MG63 (cell line): ENCODE measurements around the gene APOBEC4. TPM values are rescaled to one million over a fixed set of nuclear protein-coding genes. Genes with fewer than 3 reads are reported as not detected.
"Not testable (repeated sequence)": the region's sequence is repeated elsewhere in the genome, so short reads cannot be mapped to it uniquely, and the experiment has no call there.

Experiments used
- DNase-seq: peaks from one replicate; pipeline ENCODE4 v3.0.0-alpha.2; 2020
- H3K27me3 ChIP-seq: fragments of 250-450 bp; sonication (Bioruptor Pico); 2 replicates; pipeline ENCODE4 v1.5.1; 2020; ENCODE audit warnings: mild to moderate bottlenecking, moderate library complexity
- H3K36me3 ChIP-seq: fragments of 250-450 bp; sonication (Bioruptor Pico); 2 replicates; pipeline ENCODE4 v1.5.1; 2020; ENCODE audit warnings: mild to moderate bottlenecking, moderate library complexity
- H3K4me3 ChIP-seq: fragments of 250-450 bp; sonication (Bioruptor Pico); 2 replicates; pipeline ENCODE4 v1.5.1; 2020; ENCODE audit warnings: mild to moderate bottlenecking, moderate library complexity
- H3K9me3 ChIP-seq: fragments of 250-450 bp; sonication (Bioruptor Pico); 2 replicates; pipeline ENCODE4 v1.5.1; 2020; ENCODE audit warnings: mild to moderate bottlenecking, moderate library complexity
- total RNA-seq: library from RNA; depleted of rRNA; stranded (reverse); fragments of >200 nt; shearing (Covaris generic); gene quantifications from 2 replicates; pipeline ENCODE4 v1.2.3, GENCODE V29; 2014; ENCODE audit warnings: low replicate concordance

The APOBEC4 gene
- total RNA-seq, 1 experiment from 2014 or later = not detected

- Histone ChIP-seq H3K27me3 (no peaks in the 10 kb centered on the region), H3K36me3 (peaks cover 26% of the 10 kb centered on the region), H3K9me3 (no peaks in the 10 kb centered on the region), H3K4me3 (no peak overlapping the region)
- peak; percentile 25 for DNase-seq
These were observed 30.0 kb downstream of the APOBEC4 start for GRCh38 chr1:183622884-183623785.

GRCh38 chr1:183622013-183622412 is 31.1 kb downstream of the APOBEC4 start:
- Histone ChIP-seq H3K27me3 (no peaks in the 10 kb centered on the region), H3K4me3 (no peak overlapping the region), H3K9me3 (no peaks in the 10 kb centered on the region), H3K36me3 (peaks cover 19% of the 10 kb centered on the region)
- DNase-seq = no peak

DNA sequence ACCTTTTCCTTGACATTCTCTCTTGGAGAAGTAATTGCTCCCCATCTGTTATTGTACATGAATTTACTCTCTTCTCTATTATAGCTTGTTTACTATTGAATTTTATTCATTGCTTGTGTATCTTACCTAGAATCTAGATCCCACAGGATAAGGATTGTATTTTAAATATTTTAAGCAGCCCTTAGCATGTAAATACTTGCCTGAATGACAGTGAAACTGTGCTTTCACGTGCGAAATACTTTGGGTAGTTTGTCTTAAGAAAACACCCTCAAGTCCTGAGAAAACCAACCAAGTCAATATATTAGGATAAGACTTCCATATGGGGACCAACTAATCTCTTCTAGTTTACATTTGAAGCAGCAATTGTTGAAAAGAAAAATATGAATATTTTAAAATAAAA is 32.8 kb downstream of the APOBEC4 start:
- peaks cover 4% of the 10 kb centered on the region for H3K36me3 ChIP-seq
- no peaks in the 10 kb centered on the region for H3K27me3 ChIP-seq
- no peak overlapping the region for H3K4me3 ChIP-seq
- no peaks in the 10 kb centered on the region for H3K9me3 ChIP-seq
- no peak for DNase-seq

DNA sequence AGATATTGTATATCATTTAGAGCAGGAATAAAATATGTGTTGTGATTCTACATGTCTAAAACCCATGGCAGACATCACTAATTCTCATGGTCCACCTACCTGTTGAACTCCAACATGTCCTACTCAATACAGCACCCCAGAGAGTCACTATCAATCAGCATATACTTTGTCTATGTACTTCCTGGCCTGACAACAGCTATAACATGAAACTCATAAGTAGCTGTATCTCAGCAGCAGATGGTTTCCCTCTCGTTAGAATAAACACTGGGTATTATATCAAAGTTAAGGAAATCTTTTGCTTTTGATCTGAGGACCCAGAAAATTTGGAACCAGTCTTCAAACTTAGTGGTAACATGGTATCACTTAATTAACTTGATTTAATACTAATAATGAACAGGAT is 33.3 kb downstream of the APOBEC4 start:
- Histone ChIP-seq H3K36me3 (no peaks in the 10 kb centered on the region; the same call in 1 of the 2 replicates), H3K27me3 (no peaks in the 10 kb centered on the region), H3K9me3 (no peaks in the 10 kb centered on the region), H3K4me3 (no peak overlapping the region)
- DNase-seq = no peak

DNA sequence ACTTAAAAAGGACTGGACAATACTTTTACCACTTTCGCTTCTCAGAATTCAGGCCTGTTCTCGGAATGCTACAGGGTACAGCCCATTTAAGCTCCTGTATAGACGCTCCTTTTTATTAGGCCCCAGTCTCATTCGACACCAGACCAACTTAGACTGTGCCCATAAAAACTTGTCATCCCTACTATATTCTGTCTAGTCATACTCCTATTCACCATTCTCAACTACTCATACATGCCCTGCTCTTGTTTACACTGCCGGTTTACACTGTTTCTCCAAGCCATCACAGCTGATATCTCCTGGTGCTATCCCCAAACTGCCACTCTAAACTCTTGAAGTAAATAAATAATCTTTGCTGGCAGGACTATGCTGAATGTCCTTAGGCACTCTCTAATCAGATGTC is 34.9 kb downstream of the APOBEC4 start:
- not testable (repeated sequence) for H3K27me3 ChIP-seq, H3K4me3 ChIP-seq, H3K36me3 ChIP-seq, DNase-seq, H3K9me3 ChIP-seq

GRCh38 chr1:183612975-183613374 is 40.1 kb downstream of the APOBEC4 start:
- H3K9me3 ChIP-seq, DNase-seq, H3K4me3 ChIP-seq: not testable (repeated sequence)

GRCh38 chr1:183612407-183612806 is 40.7 kb downstream of the APOBEC4 start:
- no peak for DNase-seq
- no peaks in the 10 kb centered on the region for H3K27me3 ChIP-seq
- no peak overlapping the region for H3K4me3 ChIP-seq
- no peaks in the 10 kb centered on the region for H3K36me3 ChIP-seq
- no peaks in the 10 kb centered on the region for H3K9me3 ChIP-seq

More at GRCh38 chr1:183612975-183613374, 40.1 kb downstream of the APOBEC4 start:
- H3K36me3 ChIP-seq, H3K27me3 ChIP-seq: not testable (repeated sequence)

DNA sequence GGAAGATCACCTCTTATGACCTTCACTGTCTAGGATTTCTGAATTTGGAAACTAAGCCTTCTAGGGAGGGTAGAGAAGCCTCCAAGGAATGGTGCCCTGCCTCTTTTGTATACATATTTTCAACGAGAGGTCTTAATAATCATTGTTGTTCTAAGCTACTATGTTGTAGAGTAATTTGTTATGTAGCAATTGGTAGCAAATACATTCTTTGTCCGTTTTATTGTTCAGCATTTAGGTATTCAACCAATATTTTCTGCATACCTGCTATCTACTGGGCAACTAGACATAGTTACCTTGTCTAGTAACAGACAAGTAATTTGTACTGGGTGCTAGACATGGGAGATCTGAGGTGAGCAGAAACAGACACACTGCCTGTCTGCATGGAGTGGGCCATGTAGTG is 42.1 kb downstream of the APOBEC4 start:
- Histone ChIP-seq H3K36me3 (no peaks in the 10 kb centered on the region), H3K27me3 (no peaks in the 10 kb centered on the region), H3K9me3 (no peaks in the 10 kb centered on the region), H3K4me3 (no peak overlapping the region)
- no peak for DNase-seq

- Histone ChIP-seq H3K27me3 (no peaks in the 10 kb centered on the region), H3K36me3 (no peaks in the 10 kb centered on the region), H3K4me3 (no peak overlapping the region), H3K9me3 (no peaks in the 10 kb centered on the region)
- DNase-seq = peak; percentile 45
These were observed 43.2 kb downstream of the APOBEC4 start for GRCh38 chr1:183609759-183610452.

DNA sequence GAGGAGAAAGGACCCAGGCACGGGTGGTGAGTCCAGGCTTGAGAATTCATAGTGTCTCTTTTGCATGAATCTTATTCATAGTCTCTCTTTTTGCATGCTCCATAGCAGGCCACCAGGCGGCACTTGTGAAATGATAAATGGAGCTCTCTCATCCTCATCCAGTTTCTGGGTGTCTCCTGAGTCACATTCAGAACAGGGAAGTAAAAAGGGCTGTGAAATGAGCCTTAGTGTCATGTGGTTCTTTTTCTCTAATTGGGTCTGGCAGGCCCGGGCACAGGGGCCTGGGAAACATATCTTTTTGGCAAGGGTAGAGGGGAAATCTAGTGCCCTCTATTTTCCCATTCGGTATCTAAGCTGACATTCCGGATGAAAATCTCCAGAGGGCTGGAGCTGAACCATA is 43.8 kb downstream of the APOBEC4 start:
- Histone ChIP-seq H3K4me3 (no peak overlapping the region), H3K36me3 (no peaks in the 10 kb centered on the region), H3K27me3 (no peaks in the 10 kb centered on the region), H3K9me3 (no peaks in the 10 kb centered on the region)
- peak; percentile 73 for DNase-seq

DNA sequence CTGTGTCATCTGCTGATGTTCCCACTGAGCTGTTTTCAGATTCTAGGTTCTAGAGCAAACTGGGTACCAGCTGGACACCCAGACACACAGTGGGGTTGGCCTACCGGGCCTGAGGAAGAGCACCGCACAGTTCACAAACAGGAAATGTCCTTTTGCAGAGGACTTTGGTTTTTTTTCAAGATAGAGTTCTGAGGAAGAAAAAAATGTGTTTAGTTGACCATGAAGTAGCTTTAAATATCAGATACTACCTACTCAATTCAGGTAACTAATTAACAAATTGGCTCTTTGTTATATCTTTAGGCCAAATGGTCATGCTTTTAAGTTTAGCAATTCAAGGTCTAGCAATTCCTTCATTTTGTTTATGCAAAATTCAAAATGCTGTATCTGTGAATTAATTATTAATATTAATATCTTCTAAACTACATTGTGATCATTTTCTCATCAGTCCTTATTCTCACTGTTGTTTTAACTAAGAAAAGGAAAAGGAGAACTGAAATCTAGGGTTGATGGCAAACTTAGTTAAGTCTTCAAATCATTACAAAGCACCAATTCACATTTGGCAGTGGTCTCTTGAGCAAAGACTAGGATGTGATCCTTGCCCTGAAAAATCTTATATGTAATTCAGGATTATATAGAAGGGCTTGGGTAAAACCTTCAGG is 45.7 kb downstream of the APOBEC4 start:
- Histone ChIP-seq H3K9me3 (no peaks in the 10 kb centered on the region), H3K36me3 (no peaks in the 10 kb centered on the region), H3K4me3 (no peak overlapping the region), H3K27me3 (no peaks in the 10 kb centered on the region)
- DNase-seq = no peak

DNA sequence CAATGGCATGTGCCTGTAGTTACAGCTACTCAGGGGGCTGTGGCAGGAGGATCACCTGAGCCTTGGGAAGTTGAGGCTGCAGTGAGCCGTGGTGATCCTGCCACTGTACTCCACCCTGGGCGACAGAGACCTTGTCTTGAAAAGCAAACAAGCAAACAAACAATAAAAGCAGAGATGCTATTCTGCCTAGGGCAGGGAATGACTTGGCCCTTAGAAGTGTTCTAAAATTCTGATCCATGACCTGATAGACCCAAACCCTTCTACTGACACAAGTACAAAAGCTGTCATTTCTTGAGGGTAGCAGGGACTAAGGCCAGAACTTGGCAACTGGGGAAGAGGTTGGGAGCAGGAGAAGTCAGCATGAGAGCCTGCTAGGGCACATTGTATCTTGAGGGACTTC is 47.2 kb downstream of the APOBEC4 start:
- H3K4me3 ChIP-seq = no peak overlapping the region
- no peak for DNase-seq
- H3K36me3 ChIP-seq = no peaks in the 10 kb centered on the region
- no peaks in the 10 kb centered on the region for H3K27me3 ChIP-seq
- no peaks in the 10 kb centered on the region for H3K9me3 ChIP-seq

DNA sequence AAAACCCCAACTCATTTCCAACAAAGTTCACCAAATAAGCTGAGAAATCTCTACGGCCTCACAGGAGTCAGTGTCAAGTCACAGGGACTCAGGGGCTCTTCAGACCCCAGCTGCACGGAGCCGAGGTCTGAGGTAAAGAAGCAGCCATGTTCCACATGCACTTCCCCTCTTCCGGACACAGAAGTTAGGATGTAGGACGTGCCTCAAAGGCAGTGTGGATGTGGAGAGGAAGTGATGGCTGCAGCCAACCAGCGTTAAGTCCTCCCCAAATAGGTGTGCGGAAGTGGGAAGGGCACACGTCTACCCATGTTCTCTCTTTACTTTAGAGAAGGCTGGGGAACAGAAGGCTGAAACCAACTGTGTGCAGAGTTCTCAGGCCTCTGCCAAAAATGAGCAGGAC is 48.3 kb downstream of the APOBEC4 start:
- Histone ChIP-seq H3K27me3 (no peaks in the 10 kb centered on the region), H3K9me3 (no peaks in the 10 kb centered on the region), H3K4me3 (no peak overlapping the region), H3K36me3 (no peaks in the 10 kb centered on the region)
- no peak for DNase-seq

DNA sequence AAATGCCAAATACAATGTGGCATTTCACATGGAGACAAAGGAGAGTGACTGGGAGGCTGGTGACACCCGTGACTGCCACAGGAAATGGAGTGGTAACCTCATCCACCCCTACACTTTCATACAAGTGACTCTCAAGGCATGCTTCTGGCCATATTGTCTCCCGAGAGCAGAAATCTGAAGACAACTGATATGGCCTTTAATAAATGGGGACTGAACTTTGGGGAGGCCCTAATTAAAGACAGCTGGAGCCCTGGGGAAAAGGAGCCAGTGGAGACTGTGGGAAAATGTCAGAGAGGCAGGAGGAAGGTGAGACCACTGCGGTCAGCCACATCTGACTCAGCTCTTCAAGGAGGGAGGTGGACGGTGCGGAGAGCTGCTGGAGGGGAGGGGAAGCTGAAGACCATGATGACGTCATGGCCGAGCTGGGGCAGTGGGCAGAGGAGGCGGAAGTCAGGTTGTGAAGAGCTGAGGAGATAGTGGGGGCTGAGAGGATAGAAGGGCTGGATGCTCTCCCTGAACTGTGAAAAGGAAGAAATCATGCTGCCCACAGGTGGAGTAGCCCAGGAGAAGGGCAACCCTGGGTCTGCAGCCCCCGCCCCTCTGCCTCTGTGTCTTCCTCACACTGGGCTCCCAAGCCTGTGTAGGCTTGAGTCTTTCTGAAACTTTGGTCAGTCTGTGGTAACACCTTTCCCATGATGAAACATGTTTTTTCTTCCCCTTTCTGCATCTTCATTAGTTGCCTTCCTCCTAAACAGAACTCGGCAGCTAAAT is 48.9 kb downstream of the APOBEC4 start:
- Histone ChIP-seq H3K36me3 (no peaks in the 10 kb centered on the region), H3K27me3 (no peaks in the 10 kb centered on the region), H3K9me3 (no peaks in the 10 kb centered on the region), H3K4me3 (no peak overlapping the region)
- no peak for DNase-seq

DNA sequence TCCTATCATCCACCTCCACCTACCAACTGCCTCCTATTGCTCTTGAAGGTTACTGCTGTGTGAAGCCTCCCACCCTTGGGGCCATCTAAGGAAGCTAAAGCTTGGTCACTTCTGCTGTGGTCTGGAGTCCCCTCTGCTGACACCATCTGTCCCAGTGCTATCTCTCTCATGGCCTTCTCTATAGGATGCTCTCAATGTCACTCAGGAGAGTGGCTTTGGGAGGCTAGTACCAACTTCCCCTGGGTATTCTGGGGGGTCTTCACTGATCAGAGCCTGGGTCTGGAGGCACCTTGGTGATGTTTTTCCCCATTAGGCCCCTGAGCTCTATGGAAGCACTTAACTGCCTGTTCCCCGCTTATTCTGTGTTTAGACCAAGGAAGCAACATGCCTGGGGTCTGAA is 50.6 kb downstream of the APOBEC4 start:
- Histone ChIP-seq H3K9me3 (no peaks in the 10 kb centered on the region), H3K4me3 (no peak overlapping the region), H3K36me3 (no peaks in the 10 kb centered on the region), H3K27me3 (no peaks in the 10 kb centered on the region)
- no peak for DNase-seq

DNA sequence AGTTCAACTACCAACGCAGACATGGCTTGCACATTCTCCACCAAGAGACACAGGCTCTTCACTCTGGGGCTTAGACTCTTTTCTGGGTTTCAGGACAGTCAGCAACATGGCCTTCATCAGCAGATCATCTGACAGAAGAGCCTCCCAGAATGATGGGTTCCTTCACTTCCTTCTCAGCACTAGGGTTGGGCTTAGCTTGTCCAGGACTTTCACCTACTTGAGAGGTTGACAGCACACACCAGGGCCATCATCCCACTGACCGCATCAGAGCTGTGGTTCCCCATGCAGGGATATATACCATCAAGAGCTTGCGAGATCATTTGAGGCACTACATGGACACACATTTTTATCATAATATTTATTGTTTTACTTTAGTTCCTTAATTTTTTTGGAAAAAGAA is 52.5 kb downstream of the APOBEC4 start:
- Histone ChIP-seq H3K36me3 (no peaks in the 10 kb centered on the region), H3K4me3 (no peak overlapping the region), H3K27me3 (no peaks in the 10 kb centered on the region), H3K9me3 (no peaks in the 10 kb centered on the region)
- DNase-seq = no peak

GRCh38 chr1:183600136-183600535 is 53.0 kb downstream of the APOBEC4 start:
- DNase-seq = peak; percentile 88
- Histone ChIP-seq H3K4me3 (no peak overlapping the region), H3K27me3 (no peaks in the 10 kb centered on the region), H3K36me3 (no peaks in the 10 kb centered on the region), H3K9me3 (no peaks in the 10 kb centered on the region)
